ENCODE measurements around the gene ADSL. TPM values are rescaled to one million over a fixed set of nuclear protein-coding genes. Genes with fewer than 3 reads are reported as not detected.

ADSL gene
- 102 and 106 TPM in 2 replicates for total RNA-seq

DNA sequence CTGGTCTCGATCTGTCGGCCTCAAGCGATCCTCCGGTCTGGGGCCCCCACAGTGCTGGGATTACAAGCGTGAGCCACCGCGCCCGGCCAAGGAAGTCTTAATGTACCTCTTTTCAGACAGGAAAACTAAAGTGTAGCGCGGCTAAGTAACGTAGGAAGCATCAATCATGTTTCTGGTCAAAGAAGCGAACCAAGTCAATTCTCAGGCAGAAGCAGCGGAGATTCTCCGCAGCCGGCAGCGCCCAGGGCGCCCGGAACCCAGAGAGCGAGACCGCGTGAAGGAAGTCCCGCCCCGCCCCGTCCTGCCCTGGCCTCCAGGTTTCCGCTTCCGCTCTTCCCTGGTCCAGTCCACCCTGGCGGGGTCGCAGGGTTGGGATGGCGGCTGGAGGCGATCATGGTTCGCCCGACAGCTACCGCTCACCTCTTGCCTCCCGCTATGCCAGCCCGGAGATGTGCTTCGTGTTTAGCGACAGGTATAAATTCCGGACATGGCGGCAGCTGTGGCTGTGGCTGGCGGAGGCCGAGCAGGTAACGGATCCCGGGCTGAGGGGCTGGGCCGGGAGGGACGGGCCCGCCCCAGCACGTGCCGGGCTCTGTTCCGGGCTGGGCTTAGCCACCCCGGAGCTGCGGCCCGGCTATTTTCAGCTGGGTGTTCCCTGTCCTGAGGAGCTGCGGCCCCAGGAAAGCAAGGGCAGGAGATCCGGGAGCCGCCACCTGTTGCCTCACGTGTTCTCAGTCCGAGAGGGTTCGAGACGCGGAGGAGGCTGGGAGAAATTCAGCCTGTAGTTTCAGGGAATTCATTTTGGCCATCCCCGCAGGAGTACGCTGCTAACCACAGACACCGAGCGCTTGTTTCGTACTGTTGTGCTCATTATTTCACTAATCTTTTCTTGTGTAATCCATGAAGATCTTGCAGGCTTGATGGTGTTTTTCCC lies at the start of gene ADSL:
Gene ADSL (plus strand): TSS at position 316 of the 934 bp plus-strand sequence. CDS start 59 bp downstream, at position 375.
- TF ChIP-seq, protein P1, sequence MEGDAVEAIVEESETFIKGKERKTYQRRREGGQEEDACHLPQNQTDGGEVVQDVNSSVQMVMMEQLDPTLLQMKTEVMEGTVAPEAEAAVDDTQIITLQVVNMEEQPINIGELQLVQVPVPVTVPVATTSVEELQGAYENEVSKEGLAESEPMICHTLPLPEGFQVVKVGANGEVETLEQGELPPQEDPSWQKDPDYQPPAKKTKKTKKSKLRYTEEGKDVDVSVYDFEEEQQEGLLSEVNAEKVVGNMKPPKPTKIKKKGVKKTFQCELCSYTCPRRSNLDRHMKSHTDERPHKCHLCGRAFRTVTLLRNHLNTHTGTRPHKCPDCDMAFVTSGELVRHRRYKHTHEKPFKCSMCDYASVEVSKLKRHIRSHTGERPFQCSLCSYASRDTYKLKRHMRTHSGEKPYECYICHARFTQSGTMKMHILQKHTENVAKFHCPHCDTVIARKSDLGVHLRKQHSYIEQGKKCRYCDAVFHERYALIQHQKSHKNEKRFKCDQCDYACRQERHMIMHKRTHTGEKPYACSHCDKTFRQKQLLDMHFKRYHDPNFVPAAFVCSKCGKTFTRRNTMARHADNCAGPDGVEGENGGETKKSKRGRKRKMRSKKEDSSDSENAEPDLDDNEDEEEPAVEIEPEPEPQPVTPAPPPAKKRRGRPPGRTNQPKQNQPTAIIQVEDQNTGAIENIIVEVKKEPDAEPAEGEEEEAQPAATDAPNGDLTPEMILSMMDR (IDR thresholded peaks at IDR 0.05; ENCODE audit: insufficient read depth, low read depth, low read length), result peak; percentile 10
- peak within 1 kb of the TSS; percentile 75 for H3K4me3 ChIP-seq (ENCODE audit: low read depth, low read length)
- DNase-seq (ENCODE audit: low read depth), result peak; percentile 84

DNA sequence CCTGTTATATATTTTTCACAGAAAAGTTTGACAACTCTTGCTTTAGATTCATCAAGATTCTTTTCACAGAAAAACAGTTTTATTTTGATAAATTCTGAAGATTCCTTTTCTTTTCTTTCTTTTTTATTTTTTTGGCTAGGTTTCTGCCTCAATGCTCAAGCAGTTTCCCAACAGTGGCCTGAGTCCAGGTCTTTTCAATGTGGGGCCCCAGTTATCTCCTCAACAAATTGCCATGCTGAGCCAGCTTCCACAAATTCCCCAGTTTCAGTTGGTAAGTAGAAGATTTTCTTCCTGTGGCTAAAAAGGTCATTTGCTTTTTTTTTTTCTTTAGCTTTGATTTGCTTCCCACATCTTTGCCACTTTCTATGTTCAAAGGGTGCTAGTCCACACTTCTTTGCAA lies 46.0 kb upstream of the ADSL start:
- H3K4me3 ChIP-seq (ENCODE audit: low read depth, low read length), result no peak overlapping the region
- DNase-seq (ENCODE audit: low read depth), result no peak
- TF ChIP-seq, protein P1 (IDR thresholded peaks at IDR 0.05; ENCODE audit: insufficient read depth, low read depth, low read length), result no peak

DNA sequence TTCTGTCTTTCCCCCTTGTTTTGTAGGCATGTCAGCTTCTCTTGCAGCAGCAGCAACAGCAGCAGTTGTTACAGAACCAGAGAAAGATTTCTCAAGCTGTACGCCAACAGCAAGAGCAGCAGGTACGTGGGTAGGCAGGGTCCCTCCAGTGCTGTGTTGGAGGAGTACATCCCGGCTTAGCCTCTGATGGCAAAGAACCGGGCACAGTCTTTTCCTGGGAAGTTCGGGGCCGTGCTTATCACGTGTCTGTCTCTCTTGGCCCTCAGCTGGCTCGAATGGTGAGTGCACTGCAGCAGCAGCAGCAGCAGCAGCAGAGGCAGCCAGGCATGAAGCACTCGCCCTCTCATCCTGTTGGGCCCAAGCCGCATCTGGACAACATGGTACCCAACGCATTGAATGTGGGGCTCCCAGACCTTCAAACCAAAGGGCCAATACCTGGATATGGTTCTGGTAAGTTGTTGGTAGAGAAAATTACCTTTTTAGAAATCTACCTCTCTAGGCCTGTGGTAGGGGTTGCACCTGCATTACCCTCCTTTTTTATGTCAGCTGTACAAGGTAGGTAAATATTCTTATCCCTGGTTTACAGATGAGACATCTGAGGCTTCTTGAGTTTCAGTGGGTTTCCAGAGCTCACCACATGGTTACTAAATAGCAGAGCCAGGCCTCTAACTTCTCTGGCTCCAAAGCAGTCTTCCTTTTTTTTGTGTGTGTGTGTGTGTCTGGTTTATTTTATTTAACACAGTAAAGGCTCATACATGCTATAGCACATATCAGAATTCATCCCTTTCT lies 45.2 kb upstream of the ADSL start:
- no peak overlapping the region for H3K4me3 ChIP-seq (ENCODE audit: low read depth, low read length)
- DNase-seq (ENCODE audit: low read depth), result no peak
- TF ChIP-seq, protein P1 (IDR thresholded peaks at IDR 0.05; ENCODE audit: insufficient read depth, low read depth, low read length), result no peak

DNA sequence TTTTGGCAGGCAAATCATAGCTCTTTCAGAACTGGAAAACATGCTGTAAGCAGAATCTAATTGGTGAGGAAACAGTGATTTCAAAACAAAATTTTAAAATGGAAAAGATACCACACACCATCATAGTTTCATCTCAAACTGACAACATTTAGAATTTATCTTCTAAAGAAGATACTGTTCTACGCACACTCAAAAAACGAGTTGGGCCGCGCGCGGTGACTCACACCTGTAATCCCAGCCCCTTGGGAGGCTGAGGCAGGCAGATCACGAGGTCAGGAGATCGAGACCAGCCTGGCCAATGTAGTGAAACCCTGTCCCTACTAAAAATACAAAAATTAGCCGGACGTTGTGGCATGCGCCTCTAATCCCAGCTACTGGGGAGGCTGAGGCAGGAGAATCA lies 44.2 kb upstream of the ADSL start:
- DNase-seq (ENCODE audit: low read depth), result no peak
- TF ChIP-seq, protein P1 (IDR thresholded peaks at IDR 0.05; ENCODE audit: insufficient read depth, low read depth, low read length), result no peak
- no peak overlapping the region for H3K4me3 ChIP-seq (ENCODE audit: low read depth, low read length)

DNA sequence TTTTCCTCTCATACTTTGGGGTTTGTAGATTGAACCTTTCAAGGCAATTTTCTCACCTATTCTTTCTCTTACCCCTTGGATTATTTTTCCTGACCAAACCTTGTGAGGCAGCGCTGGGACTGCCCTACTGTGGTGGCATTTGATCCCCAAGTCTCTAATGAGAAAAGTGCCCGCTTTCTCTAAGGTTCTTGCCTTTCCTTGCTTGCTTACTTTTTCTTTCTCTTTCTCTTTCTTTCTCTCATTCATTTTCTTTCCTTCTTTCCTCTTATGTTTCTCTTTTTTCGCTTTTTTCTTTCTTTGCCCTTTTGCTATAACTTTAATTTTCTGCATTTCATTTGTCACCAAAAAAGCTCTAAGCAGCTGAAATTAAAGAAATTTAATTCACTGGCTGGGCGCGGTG lies 40.7 kb upstream of the ADSL start:
- DNase-seq (ENCODE audit: low read depth), result no peak
- TF ChIP-seq, protein P1 (IDR thresholded peaks at IDR 0.05; ENCODE audit: insufficient read depth, low read depth, low read length), result no peak
- H3K4me3 ChIP-seq (ENCODE audit: low read depth, low read length), result no peak overlapping the region

DNA sequence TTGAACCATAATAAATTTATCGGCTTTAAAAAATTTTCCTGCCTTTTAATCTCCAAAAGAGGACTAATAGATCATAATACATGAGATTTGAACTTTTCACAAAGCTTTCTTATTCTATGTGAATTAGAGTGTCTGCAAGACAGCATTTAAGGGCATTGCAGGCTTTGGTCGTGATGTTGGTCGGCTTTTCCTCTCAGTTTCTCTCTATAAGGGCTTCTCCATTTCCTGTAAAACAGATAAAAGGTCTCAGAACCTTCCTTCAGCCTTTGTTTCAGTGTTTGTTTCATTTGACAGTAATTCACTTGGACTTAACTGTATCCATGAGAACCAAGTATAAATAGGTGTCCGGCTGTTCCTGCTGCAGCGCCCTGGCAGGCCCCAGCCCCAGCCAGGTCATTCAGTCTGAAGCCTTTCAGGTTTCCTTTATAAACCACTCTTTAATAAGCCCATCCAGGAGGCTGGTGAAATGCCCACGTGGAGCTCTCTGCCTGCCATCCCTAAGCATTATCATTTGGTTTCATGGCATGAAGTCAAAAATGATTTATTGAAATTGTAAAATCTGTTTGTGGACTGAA lies 37.2 kb upstream of the ADSL start:
- TF ChIP-seq, protein P1 (IDR thresholded peaks at IDR 0.05; ENCODE audit: insufficient read depth, low read depth, low read length), result no peak
- DNase-seq (ENCODE audit: low read depth), result no peak
- no peak overlapping the region for H3K4me3 ChIP-seq (ENCODE audit: low read depth, low read length)

Measured in fibroblast of villous mesenchyme (primary cell).